Ovary (tissue), 3 donors: ENCODE data around the gene ADCYAP1R1.

Experiments
- EP300 ChIP-seq: sonication (generic); formaldehyde crosslinking; IDR thresholded peaks from one replicate; pipeline ENCODE4 v1.6.1; 2017; ENCODE audit warnings: antibody characterized with exemption
- TF ChIP-seq, protein P1 (sequence below), 3 donors: fragments of 450-650 bp in 2 of 3; fragments of 200-600 bp in 1 of 3; IDR thresholded peaks; one replicate each; pipeline versions ENCODE4 v1.5.1 to v1.8.0; 2016 to 2022; ENCODE audit warnings: antibody characterized with exemption in 3 of 3, mild to moderate bottlenecking in 1 of 3
- donor health status: DM: no; HTN: no; CAD: no.

DNA sequence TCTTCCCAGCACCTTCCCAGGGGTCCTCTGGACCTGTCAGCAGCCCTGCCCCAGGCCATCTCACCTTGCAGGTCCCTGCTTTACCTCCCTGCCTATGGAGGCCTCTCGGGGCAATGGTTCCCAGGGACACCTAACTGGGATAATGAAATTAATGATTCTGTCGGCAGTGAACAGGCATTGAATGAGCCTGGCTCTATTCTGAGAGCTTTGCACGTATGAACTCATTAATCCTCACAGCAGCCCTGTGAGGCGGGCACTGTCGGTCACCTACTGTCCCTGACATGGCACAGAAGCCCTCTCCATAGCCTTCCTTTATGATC lies 22.9 kb downstream of the ADCYAP1R1 start:
- TF ChIP-seq, protein P1, sequence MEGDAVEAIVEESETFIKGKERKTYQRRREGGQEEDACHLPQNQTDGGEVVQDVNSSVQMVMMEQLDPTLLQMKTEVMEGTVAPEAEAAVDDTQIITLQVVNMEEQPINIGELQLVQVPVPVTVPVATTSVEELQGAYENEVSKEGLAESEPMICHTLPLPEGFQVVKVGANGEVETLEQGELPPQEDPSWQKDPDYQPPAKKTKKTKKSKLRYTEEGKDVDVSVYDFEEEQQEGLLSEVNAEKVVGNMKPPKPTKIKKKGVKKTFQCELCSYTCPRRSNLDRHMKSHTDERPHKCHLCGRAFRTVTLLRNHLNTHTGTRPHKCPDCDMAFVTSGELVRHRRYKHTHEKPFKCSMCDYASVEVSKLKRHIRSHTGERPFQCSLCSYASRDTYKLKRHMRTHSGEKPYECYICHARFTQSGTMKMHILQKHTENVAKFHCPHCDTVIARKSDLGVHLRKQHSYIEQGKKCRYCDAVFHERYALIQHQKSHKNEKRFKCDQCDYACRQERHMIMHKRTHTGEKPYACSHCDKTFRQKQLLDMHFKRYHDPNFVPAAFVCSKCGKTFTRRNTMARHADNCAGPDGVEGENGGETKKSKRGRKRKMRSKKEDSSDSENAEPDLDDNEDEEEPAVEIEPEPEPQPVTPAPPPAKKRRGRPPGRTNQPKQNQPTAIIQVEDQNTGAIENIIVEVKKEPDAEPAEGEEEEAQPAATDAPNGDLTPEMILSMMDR (IDR thresholded peaks at IDR 0.05) = no peak
- TF ChIP-seq EP300 = no peak
